ENCODE results near the gene CD68. TPM values are rescaled to one million over a fixed set of nuclear protein-coding genes. Genes with fewer than 3 reads are reported as not detected.

The CD68 gene
- total RNA-seq, 1 donor from 2014 or later = 1.2 TPM

DNA sequence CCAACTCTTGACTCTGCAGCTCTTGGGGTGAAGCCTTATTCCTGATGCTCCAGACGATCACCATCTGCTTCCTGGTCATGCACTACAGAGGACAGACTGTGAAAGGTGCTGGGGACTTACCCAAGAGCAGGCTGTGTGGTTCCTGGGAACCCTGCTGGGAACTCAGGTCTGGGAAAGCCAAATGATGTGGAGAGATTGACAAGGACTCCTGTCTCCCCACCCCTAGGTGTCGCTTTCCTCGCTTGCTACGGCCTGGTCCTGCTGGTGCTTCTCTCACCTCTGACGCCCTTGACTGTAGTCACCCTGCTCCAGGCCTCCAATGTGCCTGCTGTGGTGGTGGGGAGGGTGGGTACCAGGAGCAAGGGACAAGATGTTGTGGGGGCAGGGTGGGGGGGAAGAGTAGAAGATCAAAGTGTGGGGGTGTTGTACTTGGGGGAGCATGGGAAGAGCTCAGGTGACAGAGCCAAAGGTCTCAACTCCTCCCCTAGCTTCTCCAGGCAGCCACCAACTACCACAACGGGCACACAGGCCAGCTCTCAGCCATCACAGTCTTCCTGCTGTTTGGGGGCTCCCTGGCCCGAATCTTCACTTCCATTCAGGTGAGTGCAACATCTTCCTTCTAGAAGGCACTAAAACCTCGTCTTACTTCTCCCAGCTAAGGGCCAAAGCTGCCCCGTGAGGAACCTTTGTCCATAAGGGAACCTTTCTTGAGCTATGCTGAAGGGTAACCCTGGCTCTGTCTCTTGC is 7.4 kb downstream of the CD68 start:
- Mint-ChIP-seq H3K27ac (ENCODE audit: unreplicated experiment) (peak overlapping the region; percentile 92), H3K4me1 (ENCODE audit: low read depth) (peaks cover 58% of the 10 kb centered on the region), H3K4me3 (ENCODE audit: unreplicated experiment) (peak overlapping the region; percentile 47), H3K36me3 (ENCODE audit: low read depth) (peaks cover 14% of the 10 kb centered on the region), H3K9me3 (ENCODE audit: low read depth) (no peaks in the 10 kb centered on the region), H3K27me3 (ENCODE audit: low read depth) (no peaks in the 10 kb centered on the region)
- no peak for DNase-seq (ENCODE audit: low spot score)
- TF ChIP-seq, protein P1, sequence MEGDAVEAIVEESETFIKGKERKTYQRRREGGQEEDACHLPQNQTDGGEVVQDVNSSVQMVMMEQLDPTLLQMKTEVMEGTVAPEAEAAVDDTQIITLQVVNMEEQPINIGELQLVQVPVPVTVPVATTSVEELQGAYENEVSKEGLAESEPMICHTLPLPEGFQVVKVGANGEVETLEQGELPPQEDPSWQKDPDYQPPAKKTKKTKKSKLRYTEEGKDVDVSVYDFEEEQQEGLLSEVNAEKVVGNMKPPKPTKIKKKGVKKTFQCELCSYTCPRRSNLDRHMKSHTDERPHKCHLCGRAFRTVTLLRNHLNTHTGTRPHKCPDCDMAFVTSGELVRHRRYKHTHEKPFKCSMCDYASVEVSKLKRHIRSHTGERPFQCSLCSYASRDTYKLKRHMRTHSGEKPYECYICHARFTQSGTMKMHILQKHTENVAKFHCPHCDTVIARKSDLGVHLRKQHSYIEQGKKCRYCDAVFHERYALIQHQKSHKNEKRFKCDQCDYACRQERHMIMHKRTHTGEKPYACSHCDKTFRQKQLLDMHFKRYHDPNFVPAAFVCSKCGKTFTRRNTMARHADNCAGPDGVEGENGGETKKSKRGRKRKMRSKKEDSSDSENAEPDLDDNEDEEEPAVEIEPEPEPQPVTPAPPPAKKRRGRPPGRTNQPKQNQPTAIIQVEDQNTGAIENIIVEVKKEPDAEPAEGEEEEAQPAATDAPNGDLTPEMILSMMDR (IDR thresholded peaks at IDR 0.05) = no peak

DNA sequence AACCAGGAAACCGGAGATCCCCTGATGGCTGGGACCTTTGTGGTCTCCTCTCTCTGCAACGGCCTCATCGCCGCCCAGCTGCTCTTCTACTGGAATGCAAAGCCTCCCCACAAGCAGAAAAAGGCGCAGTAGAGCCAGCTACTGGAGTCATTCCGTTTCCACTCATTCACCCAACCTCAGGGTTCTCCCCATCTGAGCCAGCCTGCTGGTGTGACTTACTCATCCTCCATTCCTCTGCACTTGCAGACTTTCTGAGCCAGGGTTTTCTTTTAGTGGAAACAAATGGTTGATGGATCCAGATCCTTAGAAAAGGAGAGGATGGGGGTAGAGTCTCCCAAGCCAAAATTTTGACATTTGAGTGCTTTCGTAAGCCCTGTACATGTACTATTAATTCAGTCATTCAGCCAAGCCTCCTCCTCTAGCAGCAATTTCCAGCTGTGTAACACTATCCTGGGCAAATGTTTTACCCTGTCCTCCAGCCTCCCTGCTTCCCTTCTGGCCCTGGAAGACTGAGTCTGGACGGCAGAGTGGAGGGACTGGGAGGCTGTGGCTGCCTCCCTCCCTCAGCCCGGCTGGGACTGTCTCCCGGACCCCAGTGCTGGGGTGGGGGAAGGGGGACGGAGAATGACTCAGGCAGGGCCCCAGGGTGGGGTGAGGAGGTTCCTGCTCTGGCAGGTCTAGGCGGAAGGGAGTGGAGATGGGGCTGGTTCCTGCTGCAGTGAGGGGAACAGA is 8.1 kb downstream of the CD68 start:
- Mint-ChIP-seq H3K36me3 (ENCODE audit: low read depth) (peaks cover 16% of the 10 kb centered on the region), H3K4me1 (ENCODE audit: low read depth) (peaks cover 51% of the 10 kb centered on the region), H3K27ac (ENCODE audit: unreplicated experiment) (peak overlapping the region; percentile 92), H3K27me3 (ENCODE audit: low read depth) (no peaks in the 10 kb centered on the region), H3K4me3 (ENCODE audit: unreplicated experiment) (peak overlapping the region; percentile 47), H3K9me3 (ENCODE audit: low read depth) (no peaks in the 10 kb centered on the region)
- no peak for DNase-seq (ENCODE audit: low spot score)
- TF ChIP-seq, protein P1 (IDR thresholded peaks at IDR 0.05) = no peak

DNA sequence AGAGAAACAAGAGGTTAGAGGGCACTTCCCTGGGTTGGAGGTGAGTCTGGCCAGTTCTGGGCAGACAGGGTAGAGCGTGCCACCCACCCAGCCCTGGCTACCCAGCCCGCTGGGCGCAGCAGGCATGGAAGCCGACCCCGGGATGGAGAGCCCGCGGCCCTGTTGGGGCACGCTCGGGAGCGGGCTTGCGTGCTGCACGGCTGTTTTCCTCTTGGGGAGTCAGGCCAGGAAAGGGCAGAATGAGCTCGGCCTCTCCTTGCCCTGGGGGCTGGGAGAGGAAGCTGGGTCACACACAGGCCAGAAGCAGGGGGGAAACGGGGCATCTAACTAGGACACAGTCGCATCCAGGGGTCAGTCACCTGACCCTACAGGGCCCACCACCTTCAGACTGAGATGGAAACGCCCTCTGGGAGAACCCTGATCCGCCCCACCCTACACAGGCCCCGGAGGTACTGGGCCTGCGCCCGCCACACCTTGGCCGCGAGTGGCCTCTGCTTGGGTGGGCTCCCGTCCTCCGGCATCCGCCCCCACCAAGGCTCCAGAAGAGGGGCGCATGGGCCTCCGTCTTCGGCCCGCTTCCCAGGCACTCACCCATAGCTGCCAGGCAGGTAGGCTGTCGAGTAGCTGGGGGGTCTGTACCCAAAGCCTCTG is 9.2 kb downstream of the CD68 start:
- Mint-ChIP-seq H3K27me3 (ENCODE audit: low read depth) (no peaks in the 10 kb centered on the region), H3K4me3 (ENCODE audit: unreplicated experiment) (no peak overlapping the region), H3K9me3 (ENCODE audit: low read depth) (no peaks in the 10 kb centered on the region), H3K36me3 (ENCODE audit: low read depth) (peaks cover 23% of the 10 kb centered on the region), H3K4me1 (ENCODE audit: low read depth) (peaks cover 46% of the 10 kb centered on the region), H3K27ac (ENCODE audit: unreplicated experiment) (peak overlapping the region; percentile 92)
- TF ChIP-seq, protein P1 (IDR thresholded peaks at IDR 0.05) = no peak
- no peak for DNase-seq (ENCODE audit: low spot score)

- TF ChIP-seq, protein P1 (IDR thresholded peaks at IDR 0.05) = peak; percentile 87
- Mint-ChIP-seq H3K4me3 (ENCODE audit: unreplicated experiment) (no peak overlapping the region), H3K27ac (ENCODE audit: unreplicated experiment) (no peak overlapping the region), H3K36me3 (ENCODE audit: low read depth) (peaks cover 30% of the 10 kb centered on the region), H3K4me1 (ENCODE audit: low read depth) (peaks cover 45% of the 10 kb centered on the region), H3K27me3 (ENCODE audit: low read depth) (no peaks in the 10 kb centered on the region), H3K9me3 (ENCODE audit: low read depth) (no peaks in the 10 kb centered on the region)
- peak; percentile 97 for DNase-seq (ENCODE audit: low spot score)
Observed at GRCh38 chr17:7589204-7589868, 9.9 kb downstream of the CD68 start.

All from chondrocyte (in vitro differentiated cells).